Measurements from ENCODE around the gene OR7A17.

Gene OR7A17

DNA sequence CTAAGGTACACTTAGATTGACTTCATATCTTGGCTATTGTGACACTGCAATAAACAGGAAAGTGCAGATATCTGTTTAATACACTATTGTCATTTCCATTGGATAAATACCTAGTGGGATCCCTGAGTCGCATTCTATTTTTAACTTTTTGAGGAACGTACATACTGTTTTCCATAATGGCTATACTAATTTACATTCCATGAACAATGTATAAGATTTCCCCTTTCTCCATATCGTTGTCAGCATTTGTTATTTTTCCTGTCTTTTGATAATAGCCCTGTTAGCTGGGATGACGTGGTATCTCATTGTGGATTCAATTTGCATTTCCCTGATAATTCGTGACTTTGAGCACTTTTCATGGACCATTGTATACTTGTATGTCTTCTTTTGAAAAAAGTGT is 17.4 kb downstream of the OR7A17 start:
- Histone ChIP-seq H3K79me2 (ENCODE audit: control insufficient read depth, low read length) (no peaks in the 10 kb centered on the region), H3K36me3 (ENCODE audit: control insufficient read depth, low read length) (no peaks in the 10 kb centered on the region), H3K4me2 (ENCODE audit: low read length) (no peak overlapping the region), H3K27ac (ENCODE audit: low read depth, low read length) (no peak overlapping the region), H4K20me1 (ENCODE audit: control insufficient read depth, insufficient read depth, low read depth, low read length) (no peaks in the 10 kb centered on the region), H3K4me1 (ENCODE audit: control insufficient read depth, low read length) (no peaks in the 10 kb centered on the region), H3K27me3 (ENCODE audit: control insufficient read depth, low read length) (no peaks in the 10 kb centered on the region), H3F3A (ENCODE audit: control insufficient read depth, insufficient read depth) (no peaks in the 10 kb centered on the region), H3K9me3 (ENCODE audit: control insufficient read depth, insufficient read depth, low read length) (no peaks in the 10 kb centered on the region), H3K4me3 (ENCODE audit: low read length) (no peak overlapping the region), H3K9me2 (replicated peaks; ENCODE audit: control insufficient read depth, low read length) (no peaks in the 10 kb centered on the region)
- TF ChIP-seq EZH2phosphoT487 (IDR thresholded peaks at IDR 0.05; ENCODE audit: borderline replicate concordance, low read length) (no peak), CTCF (IDR thresholded peaks at IDR 0.05; ENCODE audit: low read depth, low read length, poor library complexity, severe bottlenecking) (no peak)

DNA sequence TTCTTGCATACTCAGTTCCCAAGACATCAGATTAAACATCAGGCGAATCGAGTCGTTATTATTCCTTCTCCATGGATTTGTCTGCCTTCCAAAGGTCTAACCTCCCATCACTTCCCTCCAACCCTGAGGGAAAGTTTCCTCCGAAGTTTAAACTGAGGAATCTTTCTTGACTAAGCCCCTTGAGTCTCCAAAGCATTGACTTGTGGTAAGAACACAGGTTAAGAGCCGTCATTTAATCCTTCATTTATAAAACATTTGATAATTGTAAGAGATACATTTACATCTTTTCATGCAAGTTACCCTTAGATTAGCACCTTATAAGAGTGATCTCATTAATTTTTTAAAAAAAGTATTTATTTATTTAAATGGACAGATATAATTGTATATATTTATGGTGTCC is 37.1 kb downstream of the OR7A17 start, which contains the start of gene OR7A10:
Gene OR7A10 (minus strand): TSS at position 101 of the 400 bp plus-strand sequence. CDS start 7,045 bp downstream, outside the sequence.
- Histone ChIP-seq H3K36me3 (ENCODE audit: control insufficient read depth, low read length) (no peaks in the 10 kb centered on the region), H3K79me2 (ENCODE audit: control insufficient read depth, low read length) (no peaks in the 10 kb centered on the region), H3K4me1 (ENCODE audit: control insufficient read depth, low read length) (no peaks in the 10 kb centered on the region), H3K4me2 (ENCODE audit: low read length) (no peak within 1 kb of the TSS), H3F3A (ENCODE audit: control insufficient read depth, insufficient read depth) (no peaks in the 10 kb centered on the region), H3K9me2 (replicated peaks; ENCODE audit: control insufficient read depth, low read length) (no peaks in the 10 kb centered on the region), H3K9me3 (ENCODE audit: control insufficient read depth, insufficient read depth, low read length) (no peaks in the 10 kb centered on the region), H3K4me3 (ENCODE audit: low read length) (no peak within 1 kb of the TSS), H3K27ac (ENCODE audit: low read depth, low read length) (no peak within 1 kb of the TSS), H4K20me1 (ENCODE audit: control insufficient read depth, insufficient read depth, low read depth, low read length) (no peaks in the 10 kb centered on the region), H3K27me3 (ENCODE audit: control insufficient read depth, low read length) (peaks cover 3% of the 10 kb centered on the region; the same call in 1 of the 2 replicates)
- TF ChIP-seq CTCF (IDR thresholded peaks at IDR 0.05; ENCODE audit: low read depth, low read length, poor library complexity, severe bottlenecking) = no peak
- no peak for TF ChIP-seq EZH2phosphoT487 (IDR thresholded peaks at IDR 0.05; ENCODE audit: borderline replicate concordance, low read length)

DNA sequence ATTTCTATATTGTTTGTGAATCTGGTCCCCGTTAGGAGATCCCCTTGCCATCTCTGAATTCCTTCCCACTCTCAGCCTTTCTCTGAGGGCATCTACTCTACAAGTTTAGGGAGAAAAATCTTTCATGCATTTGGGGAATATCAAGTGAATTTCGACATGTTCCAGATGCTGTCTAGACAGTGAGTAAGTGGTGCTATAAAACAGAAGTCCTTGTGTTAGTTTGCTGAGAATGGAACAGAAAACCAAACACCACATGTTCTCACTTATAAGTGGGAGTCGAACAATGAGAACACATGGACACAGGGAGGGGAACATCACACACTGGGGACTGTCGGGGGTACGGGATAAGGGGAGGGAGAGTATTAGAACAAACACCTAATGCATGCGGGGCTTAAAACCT is 42.4 kb downstream of the OR7A17 start:
- no peak overlapping the region for H3K4me2 ChIP-seq (ENCODE audit: low read length)
- no peaks in the 10 kb centered on the region for H3K9me2 ChIP-seq (replicated peaks; ENCODE audit: control insufficient read depth, low read length)
- no peaks in the 10 kb centered on the region for H3F3A ChIP-seq (ENCODE audit: control insufficient read depth, insufficient read depth)
- H3K27me3 ChIP-seq (ENCODE audit: control insufficient read depth, low read length) = no peaks in the 10 kb centered on the region
- H3K9me3 ChIP-seq (ENCODE audit: control insufficient read depth, insufficient read depth, low read length) = no peaks in the 10 kb centered on the region
- no peak overlapping the region for H3K27ac ChIP-seq (ENCODE audit: low read depth, low read length)
- no peaks in the 10 kb centered on the region for H3K4me1 ChIP-seq (ENCODE audit: control insufficient read depth, low read length)
- H3K79me2 ChIP-seq (ENCODE audit: control insufficient read depth, low read length) = no peaks in the 10 kb centered on the region
- H3K36me3 ChIP-seq (ENCODE audit: control insufficient read depth, low read length) = no peaks in the 10 kb centered on the region
- TF ChIP-seq CTCF (IDR thresholded peaks at IDR 0.05; ENCODE audit: low read depth, low read length, poor library complexity, severe bottlenecking) (no peak), EZH2phosphoT487 (IDR thresholded peaks at IDR 0.05; ENCODE audit: borderline replicate concordance, low read length) (no peak)
- H4K20me1 ChIP-seq (ENCODE audit: control insufficient read depth, insufficient read depth, low read depth, low read length) = no peaks in the 10 kb centered on the region
- no peak overlapping the region for H3K4me3 ChIP-seq (ENCODE audit: low read length)

All from DOHH2 (cell line).